GM21381 (cell line): Measurements from ENCODE around the gene PSD.
"Not testable (repeated sequence)": the region's sequence is repeated elsewhere in the genome, so short reads cannot be mapped to it uniquely, and the experiment has no call there.

Source experiments
- ATAC-seq: cut with Tn5 transposase; IDR thresholded peaks from one replicate; pipeline ENCODE4 v1.9.1; 2021; ENCODE audit warnings: mild to moderate bottlenecking, moderate library complexity; ENCODE audit not compliant: unreplicated experiment

Gene PSD

GRCh38 chr10:102418622-102419268 is at the start of gene PSD:
TSS of gene PSD (minus strand) at chr10:102418785. CDS start at chr10:102417038, 1,747 bp downstream.
- no peak for ATAC-seq

GRCh38 chr10:102467971-102468438 is 49.4 kb upstream of the PSD start:
- ATAC-seq: no peak

- ATAC-seq: no peak
Measured at GRCh38 chr10:102467318-102467717, 48.7 kb upstream of the PSD start.

GRCh38 chr10:102465466-102465865 is 46.9 kb upstream of the PSD start:
- no peak for ATAC-seq

GRCh38 chr10:102463983-102464382 is 45.4 kb upstream of the PSD start:
- no peak for ATAC-seq

GRCh38 chr10:102462512-102463054 is 44.0 kb upstream of the PSD start:
- ATAC-seq: no peak

GRCh38 chr10:102461187-102462054 is 42.8 kb upstream of the PSD start:
- peak; percentile 89 for ATAC-seq

GRCh38 chr10:102460836-102461186 is 42.2 kb upstream of the PSD start:
- ATAC-seq: peak; percentile 37

- ATAC-seq: no peak
Measured at GRCh38 chr10:102458656-102459055, 40.1 kb upstream of the PSD start.

GRCh38 chr10:102457591-102458150 is 39.1 kb upstream of the PSD start:
- ATAC-seq: no peak

- no peak for ATAC-seq
Measured at GRCh38 chr10:102455893-102456471, 37.4 kb upstream of the PSD start.

- ATAC-seq: not testable (repeated sequence)
Measured at GRCh38 chr10:102454662-102455487, 36.3 kb upstream of the PSD start.

- ATAC-seq: no peak
Measured at GRCh38 chr10:102453502-102453901, 34.9 kb upstream of the PSD start.

- ATAC-seq: no peak
Measured at GRCh38 chr10:102452672-102453340, 34.2 kb upstream of the PSD start.

GRCh38 chr10:102451105-102451969 is 32.8 kb upstream of the PSD start, which contains the start of gene C10orf95:
TSS of gene C10orf95 (minus strand) at chr10:102451543. CDS start at chr10:102451093, 450 bp downstream.
- no peak for ATAC-seq

GRCh38 chr10:102450374-102451104 is 32.0 kb upstream of the PSD start:
- ATAC-seq: peak; percentile 71

- no peak for ATAC-seq
Measured at GRCh38 chr10:102450124-102450373, 31.5 kb upstream of the PSD start.
